Activated CD8-positive, alpha-beta memory T cell treated with anti-CD3 and anti-CD28 coated beads for 48 hours (primary cell): Measurements from ENCODE around the gene C3orf22.
"Not testable (repeated sequence)": the region's sequence is repeated elsewhere in the genome, so short reads cannot be mapped to it uniquely, and the experiment has no call there.

Experiments used
- DNase-seq, 3 experiments: peaks; one replicate each; pipeline ENCODE4 v3.0.0-alpha.2; 2020; ENCODE audit warnings: low read depth in 2 of 3, low spot score in 2 of 3

Gene C3orf22

GRCh38 chr3:126544596-126545281 is 14.0 kb downstream of the C3orf22 start:
- no peak for DNase-seq

GRCh38 chr3:126543457-126544061 is 15.2 kb downstream of the C3orf22 start:
- no peak for DNase-seq

- no peak for DNase-seq
Measured at GRCh38 chr3:126542340-126543241, 16.1 kb downstream of the C3orf22 start.

GRCh38 chr3:126541628-126542339 is 16.9 kb downstream of the C3orf22 start:
- DNase-seq = no peak

GRCh38 chr3:126540951-126541627 is 17.6 kb downstream of the C3orf22 start:
- no peak for DNase-seq

- no peak for DNase-seq
Measured at GRCh38 chr3:126540342-126540849, 18.3 kb downstream of the C3orf22 start.

GRCh38 chr3:126539558-126540250 is 19.0 kb downstream of the C3orf22 start:
- DNase-seq = no peak

- no peak for DNase-seq
Measured at GRCh38 chr3:126538966-126539365, 19.8 kb downstream of the C3orf22 start.

- no peak for DNase-seq
Measured at GRCh38 chr3:126538316-126538715, 20.4 kb downstream of the C3orf22 start.

- DNase-seq = no peak
Measured at GRCh38 chr3:126537730-126538281, 20.9 kb downstream of the C3orf22 start.

GRCh38 chr3:126537116-126537729 is 21.5 kb downstream of the C3orf22 start:
- DNase-seq = no peak

GRCh38 chr3:126536126-126536525 is 22.6 kb downstream of the C3orf22 start:
- DNase-seq = no peak

GRCh38 chr3:126535636-126536035 is 23.1 kb downstream of the C3orf22 start:
- DNase-seq = no peak

GRCh38 chr3:126534716-126535115 is 24.0 kb downstream of the C3orf22 start:
- not testable (repeated sequence) for DNase-seq

- no peak for DNase-seq
Measured at GRCh38 chr3:126533506-126533905, 25.2 kb downstream of the C3orf22 start.

- DNase-seq = no peak
Measured at GRCh38 chr3:126531051-126531330, 27.7 kb downstream of the C3orf22 start.

GRCh38 chr3:126530171-126531050 is 28.3 kb downstream of the C3orf22 start:
- DNase-seq = no peak

GRCh38 chr3:126529585-126530170 is 29.1 kb downstream of the C3orf22 start:
- no peak for DNase-seq
